ENCODE measurements around the gene NUP133.

The NUP133 gene

DNA sequence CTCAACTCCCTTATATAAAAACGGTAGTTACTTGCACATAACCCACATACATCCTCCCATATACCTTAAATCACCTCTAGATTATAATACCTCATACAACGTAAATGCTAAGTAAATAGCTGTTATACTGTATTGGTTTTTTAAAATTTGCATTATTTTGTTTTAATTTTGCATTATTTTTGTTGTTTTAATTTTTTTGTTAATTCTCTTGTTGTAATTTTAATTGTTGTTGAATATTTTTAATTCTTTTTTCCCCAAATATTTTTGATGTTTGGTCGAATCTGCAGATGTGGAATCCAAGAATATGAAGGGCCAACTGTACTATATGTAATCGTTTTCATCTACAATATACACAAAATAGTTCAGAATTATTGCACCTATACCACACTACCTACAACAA lies 50.7 kb downstream of the NUP133 start:
- Histone ChIP-seq H3K36me3 (ENCODE audit: control insufficient read depth, insufficient read depth, low read length) (peaks cover 47% of the 10 kb centered on the region), H3K4me3 (ENCODE audit: insufficient read depth, low read depth, low read length, poor library complexity, severe bottlenecking) (no peak overlapping the region), H3K4me1 (ENCODE audit: control insufficient read depth, insufficient read depth, low read length, poor library complexity, severe bottlenecking) (no peaks in the 10 kb centered on the region), H3K27ac (ENCODE audit: insufficient read depth, low read length, poor library complexity, severe bottlenecking) (no peak overlapping the region), H3K27me3 (replicated peaks; ENCODE audit: control insufficient read depth, insufficient read depth, low read length, poor library complexity, severe bottlenecking) (no peaks in the 10 kb centered on the region), H3K9me3 (ENCODE audit: control insufficient read depth, low read length) (no peaks in the 10 kb centered on the region)
- DNase-seq = no peak

DNA sequence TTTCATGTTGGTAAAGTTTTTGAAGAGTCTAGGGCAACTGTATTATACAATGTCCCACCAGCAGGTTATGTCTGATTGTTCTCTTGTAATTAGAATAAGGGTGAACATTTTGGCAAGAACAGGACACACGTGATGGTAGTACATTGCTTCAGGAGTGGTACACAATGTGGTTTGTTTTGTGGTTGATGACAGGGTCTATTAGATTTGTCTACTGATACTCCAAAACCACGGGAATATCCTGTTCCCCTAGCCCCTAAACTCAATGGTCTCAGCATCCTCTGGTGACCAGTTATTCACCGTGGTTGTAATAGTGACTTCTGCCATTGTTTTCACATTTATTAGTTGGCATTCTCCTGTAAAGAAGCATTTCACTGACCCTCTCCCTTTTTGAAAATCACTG lies 52.1 kb downstream of the NUP133 start:
- Histone ChIP-seq H3K9me3 (ENCODE audit: control insufficient read depth, low read length) (no peaks in the 10 kb centered on the region), H3K4me3 (ENCODE audit: insufficient read depth, low read depth, low read length, poor library complexity, severe bottlenecking) (no peak overlapping the region), H3K27ac (ENCODE audit: insufficient read depth, low read length, poor library complexity, severe bottlenecking) (no peak overlapping the region), H3K4me1 (ENCODE audit: control insufficient read depth, insufficient read depth, low read length, poor library complexity, severe bottlenecking) (no peaks in the 10 kb centered on the region), H3K27me3 (replicated peaks; ENCODE audit: control insufficient read depth, insufficient read depth, low read length, poor library complexity, severe bottlenecking) (no peaks in the 10 kb centered on the region), H3K36me3 (ENCODE audit: control insufficient read depth, insufficient read depth, low read length) (peaks cover 35% of the 10 kb centered on the region)
- DNase-seq = no peak

- Histone ChIP-seq H3K27ac (ENCODE audit: insufficient read depth, low read length, poor library complexity, severe bottlenecking) (no peak overlapping the region), H3K9me3 (ENCODE audit: control insufficient read depth, low read length) (no peaks in the 10 kb centered on the region), H3K27me3 (replicated peaks; ENCODE audit: control insufficient read depth, insufficient read depth, low read length, poor library complexity, severe bottlenecking) (no peaks in the 10 kb centered on the region), H3K4me3 (ENCODE audit: insufficient read depth, low read depth, low read length, poor library complexity, severe bottlenecking) (no peak overlapping the region), H3K36me3 (ENCODE audit: control insufficient read depth, insufficient read depth, low read length) (peaks cover 16% of the 10 kb centered on the region), H3K4me1 (ENCODE audit: control insufficient read depth, insufficient read depth, low read length, poor library complexity, severe bottlenecking) (no peaks in the 10 kb centered on the region)
- DNase-seq = no peak
These were observed 54.1 kb downstream of the NUP133 start for GRCh38 chr1:229454056-229454455.

DNA sequence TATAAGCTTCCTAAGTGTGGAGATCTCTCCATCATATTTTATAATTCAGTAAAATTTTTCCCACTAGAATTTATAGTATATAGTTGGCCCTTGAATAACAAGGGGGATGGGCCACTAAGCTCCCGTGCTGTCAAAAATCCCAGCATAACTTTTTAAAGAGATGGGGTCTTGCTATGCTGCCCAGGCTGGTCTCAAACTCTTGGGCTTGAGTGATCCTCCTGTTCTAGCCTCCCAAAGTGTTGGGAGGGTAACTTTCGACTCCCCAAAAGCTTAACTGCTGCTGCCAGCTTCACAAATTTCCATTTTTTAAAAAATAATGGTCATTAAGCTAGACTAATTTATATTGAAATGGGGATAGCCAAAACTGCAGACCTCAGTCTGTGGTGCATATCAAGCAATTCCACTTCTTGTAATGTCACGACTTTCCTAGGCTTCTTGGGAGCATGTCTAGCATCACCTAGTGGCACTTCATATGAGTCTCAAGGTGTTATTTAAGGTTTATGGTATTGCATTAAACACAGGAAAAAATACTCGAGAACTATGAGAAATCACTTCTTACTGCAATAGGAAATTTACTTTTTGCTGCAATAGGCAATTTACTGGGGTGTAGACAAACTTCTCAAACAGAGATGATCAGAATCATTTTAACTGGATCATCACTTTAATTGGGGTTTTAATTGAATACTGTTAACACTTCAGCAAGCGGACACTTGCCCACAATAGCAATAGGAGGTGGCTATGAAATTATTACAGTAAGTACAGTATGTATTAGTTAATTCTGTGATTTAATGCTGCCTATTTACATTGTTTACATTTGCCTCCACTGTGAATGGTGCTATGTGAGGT lies 55.0 kb downstream of the NUP133 start:
- Histone ChIP-seq H3K4me1 (ENCODE audit: control insufficient read depth, insufficient read depth, low read length, poor library complexity, severe bottlenecking) (no peaks in the 10 kb centered on the region), H3K4me3 (ENCODE audit: insufficient read depth, low read depth, low read length, poor library complexity, severe bottlenecking) (no peak overlapping the region), H3K27ac (ENCODE audit: insufficient read depth, low read length, poor library complexity, severe bottlenecking) (no peak overlapping the region), H3K36me3 (ENCODE audit: control insufficient read depth, insufficient read depth, low read length) (peaks cover 21% of the 10 kb centered on the region), H3K9me3 (ENCODE audit: control insufficient read depth, low read length) (no peaks in the 10 kb centered on the region), H3K27me3 (replicated peaks; ENCODE audit: control insufficient read depth, insufficient read depth, low read length, poor library complexity, severe bottlenecking) (no peaks in the 10 kb centered on the region)
- no peak for DNase-seq

- Histone ChIP-seq H3K27ac (ENCODE audit: insufficient read depth, low read length, poor library complexity, severe bottlenecking) (no peak overlapping the region), H3K27me3 (replicated peaks; ENCODE audit: control insufficient read depth, insufficient read depth, low read length, poor library complexity, severe bottlenecking) (no peaks in the 10 kb centered on the region), H3K9me3 (ENCODE audit: control insufficient read depth, low read length) (no peaks in the 10 kb centered on the region), H3K36me3 (ENCODE audit: control insufficient read depth, insufficient read depth, low read length) (peaks cover 28% of the 10 kb centered on the region), H3K4me3 (ENCODE audit: insufficient read depth, low read depth, low read length, poor library complexity, severe bottlenecking) (no peak overlapping the region), H3K4me1 (ENCODE audit: control insufficient read depth, insufficient read depth, low read length, poor library complexity, severe bottlenecking) (no peaks in the 10 kb centered on the region)
- DNase-seq = no peak
These were observed 59.3 kb downstream of the NUP133 start for GRCh38 chr1:229448845-229449244.

DNA sequence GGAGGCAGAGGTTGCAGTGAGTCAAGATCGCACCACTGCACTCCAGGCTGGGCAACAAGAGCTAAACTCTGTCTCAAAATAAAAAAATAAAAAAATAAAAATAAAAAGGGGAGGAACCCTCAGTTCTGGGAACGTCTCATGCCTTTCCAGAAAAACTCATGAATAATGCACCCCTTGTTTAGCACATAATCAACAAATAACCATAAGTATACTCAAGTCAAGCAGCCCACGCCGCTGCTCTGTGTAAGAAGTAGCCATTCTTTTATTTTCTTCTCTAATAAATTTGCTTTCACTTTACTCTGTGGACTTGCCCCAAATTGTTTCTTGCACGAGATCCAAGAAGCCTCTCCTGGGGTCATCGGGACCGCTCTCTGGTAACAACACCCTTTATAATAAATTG lies 59.8 kb downstream of the NUP133 start:
- H3K4me1 ChIP-seq (ENCODE audit: control insufficient read depth, insufficient read depth, low read length, poor library complexity, severe bottlenecking) = no peaks in the 10 kb centered on the region
- H3K27ac ChIP-seq (ENCODE audit: insufficient read depth, low read length, poor library complexity, severe bottlenecking) = no peak overlapping the region
- no peak for DNase-seq
- H3K27me3 ChIP-seq (replicated peaks; ENCODE audit: control insufficient read depth, insufficient read depth, low read length, poor library complexity, severe bottlenecking) = no peaks in the 10 kb centered on the region
- no peak overlapping the region for H3K4me3 ChIP-seq (ENCODE audit: insufficient read depth, low read depth, low read length, poor library complexity, severe bottlenecking)
- peaks cover 27% of the 10 kb centered on the region for H3K36me3 ChIP-seq (ENCODE audit: control insufficient read depth, insufficient read depth, low read length)
- no peaks in the 10 kb centered on the region for H3K9me3 ChIP-seq (ENCODE audit: control insufficient read depth, low read length)

GRCh38 chr1:229447809-229448252 lies 60.3 kb downstream of the NUP133 start:
- DNase-seq = no peak
- Histone ChIP-seq H3K36me3 (ENCODE audit: control insufficient read depth, insufficient read depth, low read length) (peaks cover 27% of the 10 kb centered on the region), H3K4me1 (ENCODE audit: control insufficient read depth, insufficient read depth, low read length, poor library complexity, severe bottlenecking) (no peaks in the 10 kb centered on the region), H3K27me3 (replicated peaks; ENCODE audit: control insufficient read depth, insufficient read depth, low read length, poor library complexity, severe bottlenecking) (no peaks in the 10 kb centered on the region), H3K4me3 (ENCODE audit: insufficient read depth, low read depth, low read length, poor library complexity, severe bottlenecking) (no peak overlapping the region), H3K27ac (ENCODE audit: insufficient read depth, low read length, poor library complexity, severe bottlenecking) (no peak overlapping the region), H3K9me3 (ENCODE audit: control insufficient read depth, low read length) (no peaks in the 10 kb centered on the region)

- Histone ChIP-seq H3K4me3 (ENCODE audit: insufficient read depth, low read depth, low read length, poor library complexity, severe bottlenecking) (no peak overlapping the region), H3K27me3 (replicated peaks; ENCODE audit: control insufficient read depth, insufficient read depth, low read length, poor library complexity, severe bottlenecking) (no peaks in the 10 kb centered on the region), H3K9me3 (ENCODE audit: control insufficient read depth, low read length) (no peaks in the 10 kb centered on the region), H3K36me3 (ENCODE audit: control insufficient read depth, insufficient read depth, low read length) (peaks cover 29% of the 10 kb centered on the region), H3K4me1 (ENCODE audit: control insufficient read depth, insufficient read depth, low read length, poor library complexity, severe bottlenecking) (no peaks in the 10 kb centered on the region), H3K27ac (ENCODE audit: insufficient read depth, low read length, poor library complexity, severe bottlenecking) (no peak overlapping the region)
- DNase-seq = no peak
These were observed 62.3 kb downstream of the NUP133 start for GRCh38 chr1:229445828-229446227.

DNA sequence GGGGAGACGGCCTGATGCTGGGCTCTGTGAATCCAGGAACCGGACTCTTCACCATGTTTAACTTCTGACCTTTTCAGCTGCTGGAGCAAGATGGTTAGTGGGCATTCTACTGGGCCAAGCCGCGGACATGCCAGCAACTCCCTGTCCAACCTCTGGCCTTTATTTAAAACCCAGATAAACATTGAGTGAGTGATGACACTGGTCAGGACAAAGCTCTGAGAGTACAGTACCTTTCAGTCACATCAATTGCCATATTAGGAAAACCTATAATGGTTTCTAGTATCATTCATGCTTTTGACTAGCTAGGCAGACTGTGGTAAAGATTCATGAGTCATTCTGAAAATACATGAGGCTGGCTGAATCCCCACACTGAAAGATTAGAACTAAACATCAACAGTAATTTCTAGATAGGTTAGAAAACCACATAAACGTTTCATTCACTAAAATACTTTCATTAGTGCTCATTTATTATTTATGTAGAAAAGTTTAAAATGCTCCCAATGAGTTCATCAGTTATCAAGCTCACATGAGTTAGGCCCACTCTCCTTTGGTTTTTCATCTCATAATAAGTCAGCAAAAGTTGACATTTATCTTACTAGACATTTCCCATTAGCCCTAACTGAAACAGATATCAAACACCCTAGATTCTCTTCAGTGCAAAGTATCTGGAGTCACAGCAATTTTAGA lies 67.1 kb downstream of the NUP133 start:
- H3K36me3 ChIP-seq (ENCODE audit: control insufficient read depth, insufficient read depth, low read length) = peaks cover 20% of the 10 kb centered on the region
- no peak overlapping the region for H3K4me3 ChIP-seq (ENCODE audit: insufficient read depth, low read depth, low read length, poor library complexity, severe bottlenecking)
- H3K27me3 ChIP-seq (replicated peaks; ENCODE audit: control insufficient read depth, insufficient read depth, low read length, poor library complexity, severe bottlenecking) = no peaks in the 10 kb centered on the region
- no peak overlapping the region for H3K27ac ChIP-seq (ENCODE audit: insufficient read depth, low read length, poor library complexity, severe bottlenecking)
- H3K9me3 ChIP-seq (ENCODE audit: control insufficient read depth, low read length) = no peaks in the 10 kb centered on the region
- no peak for DNase-seq
- H3K4me1 ChIP-seq (ENCODE audit: control insufficient read depth, insufficient read depth, low read length, poor library complexity, severe bottlenecking) = no peaks in the 10 kb centered on the region

DNA sequence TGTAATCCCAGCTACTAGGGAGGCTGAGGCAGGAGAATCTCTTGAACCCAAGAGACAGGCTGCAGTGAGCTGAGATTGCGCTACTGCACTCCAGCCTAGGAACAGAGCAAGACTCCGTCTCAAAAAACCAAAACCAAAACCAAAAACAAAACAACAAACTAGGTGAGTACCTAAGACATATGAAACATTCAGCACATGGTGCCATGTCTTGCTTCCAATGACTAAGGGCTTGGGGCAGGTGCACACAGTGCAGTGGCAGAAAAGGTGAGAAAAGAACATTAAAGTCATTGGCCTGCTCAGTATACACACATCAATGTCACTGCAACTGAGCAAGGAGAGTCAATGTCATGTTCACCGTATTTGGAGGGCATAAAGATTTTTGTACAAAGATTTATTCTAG lies 70.1 kb downstream of the NUP133 start:
- Histone ChIP-seq H3K36me3 (ENCODE audit: control insufficient read depth, insufficient read depth, low read length) (peaks cover 7% of the 10 kb centered on the region), H3K9me3 (ENCODE audit: control insufficient read depth, low read length) (no peaks in the 10 kb centered on the region), H3K27ac (ENCODE audit: insufficient read depth, low read length, poor library complexity, severe bottlenecking) (no peak overlapping the region), H3K4me1 (ENCODE audit: control insufficient read depth, insufficient read depth, low read length, poor library complexity, severe bottlenecking) (no peaks in the 10 kb centered on the region), H3K4me3 (ENCODE audit: insufficient read depth, low read depth, low read length, poor library complexity, severe bottlenecking) (no peak overlapping the region), H3K27me3 (replicated peaks; ENCODE audit: control insufficient read depth, insufficient read depth, low read length, poor library complexity, severe bottlenecking) (peaks cover 17% of the 10 kb centered on the region)
- no peak for DNase-seq
